B cell (primary cell): ENCODE data around the gene IRF2BP1. TPM values are rescaled to one million over a fixed set of nuclear protein-coding genes. Genes with fewer than 3 reads are reported as not detected.

Source experiments
- ATAC-seq: fragments of 200-7000 bp; cut with Tn5 transposase; one replicate; pipeline ENCODE4 v1.10.0; 2021; ENCODE audit warnings: low read depth, mild to moderate bottlenecking, moderate number of reproducible peaks, moderate library complexity
- CTCF ChIA-PET: fragments of 350-600 bp; sonication (Branson Sonifier 250); formaldehyde crosslinking; loops from one replicate; lab custom pipeline; 2021; ENCODE audit warnings: antibody characterized with exemption, inconsistent platforms; lab: Charles Lee
- POLR2A ChIA-PET: fragments of 350-600 bp; sonication (Branson Sonifier 250); formaldehyde crosslinking; loops from one replicate; lab custom pipeline; 2021; ENCODE audit warnings: antibody characterized with exemption; lab: Charles Lee
- DNase-seq: peaks from one replicate; pipeline ENCODE4 v3.0.0; 2013
- H2AFZ ChIP-seq: 2 replicates; pipeline ENCODE4 v1.6.1; 2012; ENCODE audit warnings: mild to moderate bottlenecking, low read depth, low read length; ENCODE audit not compliant: insufficient read depth, poor library complexity, severe bottlenecking
- H3K27ac ChIP-seq, 2 donors: 1 replicate in 1 of 2; 2 replicates in 1 of 2; pipeline ENCODE4 v1.5.1; 2012 to 2013; ENCODE audit warnings: low read length in 2 of 2, mild to moderate bottlenecking in 2 of 2, moderate library complexity in 1 of 2
- H3K27me3 ChIP-seq, 4 experiments: fragments of 200-600 bp in 1 of 4; sonication (generic) in 1 of 4; replicated peaks in 1 of 4; 1 replicate in 2 of 4; 2 replicates in 2 of 4; pipeline versions ENCODE4 v1.6.1 to v1.7.0; 2013 to 2016; ENCODE audit warnings: low read length in 3 of 4, mild to moderate bottlenecking in 2 of 4, mixed read lengths in 1 of 4, moderate library complexity in 1 of 4; ENCODE audit not compliant: insufficient read depth in 4 of 4, control insufficient read depth in 3 of 4; ENCODE audit errors: control extremely low read depth in 1 of 4
- H3K36me3 ChIP-seq, 2 experiments: replicated peaks in 1 of 2; 1 replicate in 1 of 2; 2 replicates in 1 of 2; pipeline versions ENCODE4 v1.6.1 to v1.7.1; 2013; ENCODE audit warnings: low read length in 1 of 2; ENCODE audit not compliant: insufficient read depth in 2 of 2, control insufficient read depth in 1 of 2; ENCODE audit errors: control extremely low read depth in 1 of 2, extremely low read depth in 1 of 2
- H3K4me1 ChIP-seq, 2 donors: fragments of 200-600 bp in 1 of 2; sonication (generic) in 1 of 2; 1 replicate in 1 of 2; 2 replicates in 1 of 2; pipeline versions ENCODE4 v1.5.1 to v1.6.1; 2013 to 2017; ENCODE audit warnings: low read length in 2 of 2; ENCODE audit not compliant: control insufficient read depth in 2 of 2, insufficient read depth in 2 of 2
- H3K4me2 ChIP-seq: replicated peaks from 2 replicates; pipeline ENCODE3; 2012; ENCODE audit warnings: mild to moderate bottlenecking, low read depth, low read length; ENCODE audit not compliant: poor library complexity, severe bottlenecking
- H3K4me3 ChIP-seq, 5 experiments: fragments of 200-600 bp in 1 of 5; sonication (generic) in 1 of 5; 1 replicate in 3 of 5; 2 replicates in 2 of 5; pipeline versions ENCODE4 v1.5.1 to v1.7.0; 2011 to 2016; ENCODE audit warnings: low read length in 4 of 5, mild to moderate bottlenecking in 4 of 5, low read depth in 2 of 5, control low read depth in 1 of 5, moderate library complexity in 1 of 5; ENCODE audit not compliant: insufficient read depth in 1 of 5; ENCODE audit errors: control extremely low read depth in 1 of 5, extremely low read depth in 1 of 5
- H3K79me2 ChIP-seq: fragments of 200-600 bp; sonication (generic); one replicate; pipeline ENCODE4 v1.6.0; 2016; ENCODE audit warnings: low read length; ENCODE audit not compliant: control insufficient read depth, insufficient read depth
- H3K9ac ChIP-seq: fragments of 200-600 bp; sonication (generic); 2 replicates; pipeline ENCODE4 v1.6.1; 2017; ENCODE audit warnings: mild to moderate bottlenecking, low read length, moderate library complexity
- H3K9me3 ChIP-seq, 3 donors: one replicate each; pipeline versions ENCODE4 v1.6.1 to v1.7.1; 2013; ENCODE audit warnings: low read length in 2 of 3; ENCODE audit not compliant: control insufficient read depth in 2 of 3, insufficient read depth in 1 of 3; ENCODE audit errors: control extremely low read depth in 1 of 3
- H4K20me1 ChIP-seq: 2 replicates; pipeline ENCODE4 v1.6.0; 2012; ENCODE audit warnings: mild to moderate bottlenecking, low read length; ENCODE audit not compliant: insufficient read depth, control insufficient read depth, poor library complexity, severe bottlenecking
- H3K27ac Mint-ChIP-seq: one replicate; pipeline ENCODE4 v1.8.0; 2021; ENCODE audit warnings: mixed read lengths
- H3K27me3 Mint-ChIP-seq: one replicate; pipeline ENCODE4 v1.8.0; 2021; ENCODE audit warnings: mixed read lengths
- H3K4me1 Mint-ChIP-seq: one replicate; pipeline ENCODE4 v1.8.0; 2021; ENCODE audit warnings: mixed read lengths
- H3K4me3 Mint-ChIP-seq: one replicate; pipeline ENCODE4 v1.8.0; 2021; ENCODE audit warnings: mixed read lengths
- H3K9me3 Mint-ChIP-seq: one replicate; pipeline ENCODE4 v1.8.0; 2022; ENCODE audit warnings: mixed read lengths; ENCODE audit not compliant: insufficient read depth
- CTCF ChIP-seq: fragments of 200-600 bp; IDR thresholded peaks from one replicate; pipeline ENCODE4 v1.8.0; 2022; ENCODE audit warnings: antibody characterized with exemption, mild to moderate bottlenecking
- EZH2 ChIP-seq: IDR thresholded peaks from 2 replicates; pipeline ENCODE4 v1.6.1; 2012; ENCODE audit warnings: borderline replicate concordance, low read depth, mild to moderate bottlenecking, moderate library complexity, low read length; ENCODE audit not compliant: insufficient read depth, poor library complexity, severe bottlenecking
- WGBS: methylation state at CpG from one replicate; pipeline ENCODE4 v1.1.5; 2013; ENCODE audit warnings: missing lambda C conversion rate; ENCODE audit not compliant: insufficient coverage; 5-methylcytosine and 5-hydroxymethylcytosine counted together
- intact Hi-C: fragments of 100-400 bp; cut with micrococcal nuclease; formaldehyde crosslinking; loops from one replicate; pipeline ENCODE4 v1.10.0; 2022
- polyA plus RNA-seq: library from polyadenylated mRNA; depleted of rRNA; stranded (reverse); fragments of >200 nt; gene quantifications from 2 replicates; pipeline ENCODE4 v1.2.3, GENCODE V29; 2012
- total RNA-seq, 2 donors: library from RNA; stranded (reverse); fragments of 120-200 nt in 1 of 2; gene quantifications; 1 replicate in 1 of 2; 2 replicates in 1 of 2; pipeline versions ENCODE4 v1.2.3 to v1.2.4, GENCODE V29; 2013 to 2022

IRF2BP1 gene
- total and polyA plus RNA-seq, 2 donors (not counting 1 experiment from before 2014, with no cell fraction given) = 14.9 to 33.9 TPM

GRCh38 chr19:45876411-45877197 lies 9.3 kb downstream of the IRF2BP1 start:
- Mint-ChIP-seq H3K27ac (no peak overlapping the region), H3K27me3 (peaks cover 45% of the 10 kb centered on the region), H3K4me1 (peaks cover 15% of the 10 kb centered on the region), H3K4me3 (peak overlapping the region; percentile 13), H3K9me3 (no peaks in the 10 kb centered on the region)
- CTCF ChIA-PET = interaction anchor here (0.7 kb wide), 1 partner anchor 10 kb away, joined by 4 read pairs; no protein-coding TSS in a partner anchor
- intact Hi-C loops = no loop called here
- H3K4me2 ChIP-seq = peak overlapping the region; percentile 72
- H3K79me2 ChIP-seq = no peaks in the 10 kb centered on the region
- no peak overlapping the region for H3K27ac ChIP-seq
- H3K4me1 ChIP-seq = peaks cover 10 to 13% of the 10 kb centered on the region in 2 donors
- H3K9me3 ChIP-seq = no peaks in the 10 kb centered on the region
- peaks cover 0 to 39% (median 15%) of the 10 kb centered on the region in 4 experiments for H3K27me3 ChIP-seq
- H4K20me1 ChIP-seq = peaks cover under 1% of the 10 kb centered on the region
- ATAC-seq = no peak
- peak overlapping the region; percentile 73 for H2AFZ ChIP-seq
- 3% methylated on average over 28 of the region's 41 CpGs for WGBS
- peak overlapping the region in 1 of 5 experiments; percentile 29 for H3K4me3 ChIP-seq
- POLR2A ChIA-PET = no interaction called here
- H3K9ac ChIP-seq = peak overlapping the region; percentile 49
- no peak for DNase-seq
- H3K36me3 ChIP-seq = no peaks in the 10 kb centered on the region
- TF ChIP-seq EZH2 (no peak), CTCF (no peak)

- H3K36me3 ChIP-seq = no peaks in the 10 kb centered on the region
- TF ChIP-seq CTCF (no peak), EZH2 (no peak)
- peaks cover 0 to 39% (median 15%) of the 10 kb centered on the region in 4 experiments for H3K27me3 ChIP-seq
- peak overlapping the region; percentile 72 for H3K4me2 ChIP-seq
- peaks cover 45% of the 10 kb centered on the region for H3K27me3 Mint-ChIP-seq
- DNase-seq = no peak
- WGBS = 33% methylated on average over 3 of the region's 4 CpGs
- peak overlapping the region in 1 of 5 experiments; percentile 29 for H3K4me3 ChIP-seq
- peak overlapping the region; percentile 73 for H2AFZ ChIP-seq
- no peaks in the 10 kb centered on the region for H3K9me3 ChIP-seq
- peaks cover 10 to 13% of the 10 kb centered on the region in 2 donors for H3K4me1 ChIP-seq
- no peaks in the 10 kb centered on the region for H3K9me3 Mint-ChIP-seq
- ChIA-PET CTCF (interaction anchor here (0.7 kb wide), 1 partner anchor 9 kb away, joined by 4 read pairs; no protein-coding TSS in a partner anchor), POLR2A (no interaction called here)
- H3K9ac ChIP-seq = no peak overlapping the region
- H3K79me2 ChIP-seq = no peaks in the 10 kb centered on the region
- ATAC-seq = no peak
- no peak overlapping the region for H3K27ac Mint-ChIP-seq
- intact Hi-C loops = no loop called here
- H4K20me1 ChIP-seq = no peaks in the 10 kb centered on the region
- H3K4me3 Mint-ChIP-seq = peak overlapping the region; percentile 13
- H3K27ac ChIP-seq = no peak overlapping the region
- peaks cover 15% of the 10 kb centered on the region for H3K4me1 Mint-ChIP-seq
Observed at GRCh38 chr19:45876161-45876410, 9.9 kb downstream of the IRF2BP1 start.
